ENCODE results near the gene NKD1. TPM values are rescaled to one million over a fixed set of nuclear protein-coding genes. Genes with fewer than 3 reads are reported as not detected.
"Not testable (repeated sequence)": the region's sequence is repeated elsewhere in the genome, so short reads cannot be mapped to it uniquely, and the experiment has no call there.

NKD1 gene
- total RNA-seq, 1 donor from 2014 or later, result 1.5 TPM

DNA sequence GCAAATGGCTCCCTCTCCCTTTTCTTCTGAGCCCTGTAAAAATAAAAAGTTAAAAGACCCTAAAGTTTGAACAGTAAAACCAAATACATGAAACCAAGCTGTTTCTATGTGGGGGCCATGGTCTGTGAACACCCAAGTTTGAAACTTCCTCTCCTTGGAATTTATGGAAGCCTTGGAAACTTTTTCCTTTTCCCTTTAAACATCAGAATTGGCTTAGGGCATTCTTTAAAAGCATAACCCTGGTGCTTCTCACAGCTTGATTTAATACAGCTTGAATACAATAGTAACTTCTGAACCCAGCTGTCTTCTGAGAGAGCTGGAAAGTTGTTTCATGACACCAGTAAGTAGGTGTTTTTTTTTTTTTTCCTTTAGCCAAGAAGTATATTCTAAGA lies 26.5 kb downstream of the NKD1 start:
- Mint-ChIP-seq H3K27ac (no peak overlapping the region), H3K4me3 (no peak overlapping the region), H3K9me3 (no peaks in the 10 kb centered on the region), H3K4me1 (peaks cover 7% of the 10 kb centered on the region), H3K27me3 (peaks cover under 1% of the 10 kb centered on the region), H3K36me3 (ENCODE audit: low read depth) (no peaks in the 10 kb centered on the region)
- ChIA-PET POLR2A (no interaction called here), CTCF (no interaction called here)
- TF ChIP-seq, protein P1, sequence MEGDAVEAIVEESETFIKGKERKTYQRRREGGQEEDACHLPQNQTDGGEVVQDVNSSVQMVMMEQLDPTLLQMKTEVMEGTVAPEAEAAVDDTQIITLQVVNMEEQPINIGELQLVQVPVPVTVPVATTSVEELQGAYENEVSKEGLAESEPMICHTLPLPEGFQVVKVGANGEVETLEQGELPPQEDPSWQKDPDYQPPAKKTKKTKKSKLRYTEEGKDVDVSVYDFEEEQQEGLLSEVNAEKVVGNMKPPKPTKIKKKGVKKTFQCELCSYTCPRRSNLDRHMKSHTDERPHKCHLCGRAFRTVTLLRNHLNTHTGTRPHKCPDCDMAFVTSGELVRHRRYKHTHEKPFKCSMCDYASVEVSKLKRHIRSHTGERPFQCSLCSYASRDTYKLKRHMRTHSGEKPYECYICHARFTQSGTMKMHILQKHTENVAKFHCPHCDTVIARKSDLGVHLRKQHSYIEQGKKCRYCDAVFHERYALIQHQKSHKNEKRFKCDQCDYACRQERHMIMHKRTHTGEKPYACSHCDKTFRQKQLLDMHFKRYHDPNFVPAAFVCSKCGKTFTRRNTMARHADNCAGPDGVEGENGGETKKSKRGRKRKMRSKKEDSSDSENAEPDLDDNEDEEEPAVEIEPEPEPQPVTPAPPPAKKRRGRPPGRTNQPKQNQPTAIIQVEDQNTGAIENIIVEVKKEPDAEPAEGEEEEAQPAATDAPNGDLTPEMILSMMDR (IDR thresholded peaks at IDR 0.05), result no peak
- no peak for ATAC-seq (ENCODE audit: low read depth)
- intact Hi-C loops (cut with micrococcal nuclease), result no loop called here
- no peak for DNase-seq

DNA sequence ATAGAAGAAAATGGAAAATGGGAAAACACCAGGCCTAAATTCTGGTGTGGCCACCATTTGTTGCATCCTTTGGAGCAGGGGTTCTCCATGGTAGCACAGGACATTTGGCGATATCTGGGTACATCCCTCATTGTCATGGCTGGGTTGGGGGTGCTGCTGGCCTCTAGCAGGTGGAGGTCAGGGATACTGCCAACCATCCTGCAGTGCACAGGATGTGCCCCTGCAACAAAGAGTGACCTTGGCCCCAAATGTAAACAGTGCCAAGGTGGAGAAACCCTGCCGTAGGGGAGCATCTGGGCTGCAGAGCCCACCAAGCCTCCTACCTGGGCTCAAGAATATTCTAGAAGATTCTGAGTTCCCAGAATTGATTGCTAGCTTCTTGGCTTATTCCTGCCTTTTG lies 27.5 kb downstream of the NKD1 start:
- intact Hi-C loops (cut with micrococcal nuclease), result no loop called here
- peaks cover 7% of the 10 kb centered on the region for H3K4me1 Mint-ChIP-seq

DNA sequence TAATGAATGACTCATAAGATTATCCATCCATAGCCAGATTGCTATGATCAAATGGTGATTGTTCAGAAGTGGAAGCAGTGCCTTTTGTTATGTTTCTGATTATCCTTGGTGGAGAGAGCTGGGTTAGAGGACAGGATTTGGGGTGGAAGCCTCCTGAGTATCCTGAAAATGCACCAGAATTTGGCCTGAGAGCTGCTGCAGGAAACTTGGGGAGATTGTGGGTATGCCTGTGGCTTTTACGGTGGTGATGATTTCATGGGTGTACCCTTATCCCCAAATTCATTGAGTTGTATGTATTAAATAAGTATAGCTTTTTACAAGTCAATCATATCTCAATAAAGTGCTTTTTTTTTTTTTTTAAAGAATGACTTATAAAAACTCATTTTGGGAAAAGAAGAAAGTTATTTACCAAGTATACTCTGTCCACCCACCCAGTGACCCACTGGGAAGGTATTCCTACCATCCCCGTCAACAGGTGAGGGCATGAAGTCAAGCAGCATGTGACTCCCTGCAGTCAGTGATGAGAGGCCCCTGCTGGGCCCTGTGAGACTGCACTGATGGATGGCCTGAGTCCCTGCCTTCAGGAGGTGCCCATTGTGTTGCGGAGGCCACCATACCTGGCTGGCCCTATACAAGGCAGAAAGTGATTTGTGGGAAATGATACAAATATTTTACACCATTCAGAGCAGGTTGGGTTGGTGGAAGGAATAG lies 28.4 kb downstream of the NKD1 start:
- intact Hi-C loops (cut with micrococcal nuclease), result no loop called here
- Mint-ChIP-seq H3K27me3 (no peaks in the 10 kb centered on the region), H3K4me1 (peaks cover 7% of the 10 kb centered on the region), H3K36me3 (ENCODE audit: low read depth) (no peaks in the 10 kb centered on the region), H3K27ac (no peak overlapping the region), H3K9me3 (no peaks in the 10 kb centered on the region), H3K4me3 (no peak overlapping the region)
- ChIA-PET CTCF (no interaction called here), POLR2A (no interaction called here)
- TF ChIP-seq, protein P1 (IDR thresholded peaks at IDR 0.05), result no peak
- DNase-seq, result no peak
- no peak for ATAC-seq (ENCODE audit: low read depth)

More for the DNA sequence above, 27.5 kb downstream of the NKD1 start:
- TF ChIP-seq, protein P1 (IDR thresholded peaks at IDR 0.05), result no peak
- no peak for ATAC-seq (ENCODE audit: low read depth)
- Mint-ChIP-seq H3K27ac (no peak overlapping the region), H3K9me3 (no peaks in the 10 kb centered on the region), H3K36me3 (ENCODE audit: low read depth) (no peaks in the 10 kb centered on the region), H3K4me3 (no peak overlapping the region), H3K27me3 (no peaks in the 10 kb centered on the region)
- ChIA-PET CTCF (no interaction called here), POLR2A (no interaction called here)
- no peak for DNase-seq

DNA sequence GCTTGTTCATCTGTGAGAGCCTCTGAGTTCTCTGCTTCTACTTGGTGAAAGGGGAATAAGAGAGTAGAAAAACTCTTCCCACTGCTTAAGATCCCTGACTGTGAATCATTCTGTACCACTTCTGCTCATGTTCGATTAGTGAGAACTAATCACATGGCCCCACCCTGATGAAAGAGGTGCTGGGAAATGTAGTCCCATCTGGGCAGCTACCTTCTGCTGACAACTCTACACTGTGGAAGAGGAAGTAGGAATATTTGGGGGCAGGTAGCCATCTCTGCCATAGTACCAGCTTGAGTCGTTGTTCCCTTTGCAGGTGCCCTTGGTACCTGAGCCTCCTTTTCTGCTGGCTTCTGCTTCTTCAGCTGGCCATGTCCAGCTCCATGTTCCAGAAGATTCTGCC lies 29.9 kb downstream of the NKD1 start:
- intact Hi-C loops (cut with micrococcal nuclease), result no loop called here
- H3K4me3 Mint-ChIP-seq, result no peak overlapping the region
- H3K27ac Mint-ChIP-seq, result no peak overlapping the region
- ATAC-seq (ENCODE audit: low read depth), result peak; percentile 96
- no peak for DNase-seq
- TF ChIP-seq, protein P1 (IDR thresholded peaks at IDR 0.05), result no peak
- peaks cover 7% of the 10 kb centered on the region for H3K4me1 Mint-ChIP-seq
- ChIA-PET CTCF (no interaction called here), POLR2A (interaction anchor here (0.7 to 1.1 kb wide), 3 partner anchors 8 to 167 kb away, joined by 3 to 4 read pairs (median 3); no protein-coding TSS in a partner anchor)
- H3K36me3 Mint-ChIP-seq (ENCODE audit: low read depth), result no peaks in the 10 kb centered on the region
- H3K9me3 Mint-ChIP-seq, result no peaks in the 10 kb centered on the region
- no peaks in the 10 kb centered on the region for H3K27me3 Mint-ChIP-seq

DNA sequence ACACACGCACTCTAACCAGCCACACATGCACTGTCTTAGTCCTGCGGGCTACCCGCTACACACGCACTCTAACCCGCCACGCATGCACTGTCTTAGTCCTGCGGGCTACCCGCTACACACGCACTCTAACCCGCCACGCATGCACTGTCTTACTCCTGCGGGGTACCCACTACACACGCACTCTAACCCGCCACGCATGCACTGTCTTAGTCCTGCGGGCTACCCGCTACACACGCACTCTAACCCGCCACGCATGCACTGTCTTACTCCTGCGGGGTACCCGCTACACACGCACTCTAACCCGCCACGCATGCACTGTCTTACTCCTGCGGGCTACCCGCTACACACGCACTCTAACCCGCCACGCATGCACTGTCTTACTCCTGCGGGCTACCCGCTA lies 31.2 kb downstream of the NKD1 start:
- ATAC-seq (ENCODE audit: low read depth); CTCF ChIA-PET; DNase-seq; H3K9me3 Mint-ChIP-seq; POLR2A ChIA-PET; H3K27me3 Mint-ChIP-seq; intact Hi-C loops (cut with micrococcal nuclease); H3K4me3 Mint-ChIP-seq; H3K36me3 Mint-ChIP-seq (ENCODE audit: low read depth): not testable (repeated sequence)
- Mint-ChIP-seq H3K27ac (peak overlapping the region; percentile 22), H3K4me1 (peaks cover 13% of the 10 kb centered on the region)
